ENCODE measurements around the gene TMEM258. TPM values are rescaled to one million over a fixed set of nuclear protein-coding genes. Genes with fewer than 3 reads are reported as not detected.

TMEM258 gene
- total RNA-seq, 1 experiment from 2014 or later: 142 TPM

- DNase-seq (ENCODE audit: low read depth, low spot score): no peak
- in situ Hi-C loops (cut with HindIII; ENCODE audit: low pct_unique_long_range_greater_than_20kb, low sequenced_read_pairs): no loop called here
Observed at GRCh38 chr11:61828379-61828628, 35.9 kb upstream of the TMEM258 start.

- DNase-seq (ENCODE audit: low read depth, low spot score): no peak
- in situ Hi-C loops (cut with HindIII; ENCODE audit: low pct_unique_long_range_greater_than_20kb, low sequenced_read_pairs): no loop called here
Observed at GRCh38 chr11:61827571-61828378, 35.4 kb upstream of the TMEM258 start, which contains the start of gene FADS2. Gene FADS2, plus strand, starts transcription at chr11:61828300. Its CDS starts 91 bp downstream, at chr11:61828391.

DNA sequence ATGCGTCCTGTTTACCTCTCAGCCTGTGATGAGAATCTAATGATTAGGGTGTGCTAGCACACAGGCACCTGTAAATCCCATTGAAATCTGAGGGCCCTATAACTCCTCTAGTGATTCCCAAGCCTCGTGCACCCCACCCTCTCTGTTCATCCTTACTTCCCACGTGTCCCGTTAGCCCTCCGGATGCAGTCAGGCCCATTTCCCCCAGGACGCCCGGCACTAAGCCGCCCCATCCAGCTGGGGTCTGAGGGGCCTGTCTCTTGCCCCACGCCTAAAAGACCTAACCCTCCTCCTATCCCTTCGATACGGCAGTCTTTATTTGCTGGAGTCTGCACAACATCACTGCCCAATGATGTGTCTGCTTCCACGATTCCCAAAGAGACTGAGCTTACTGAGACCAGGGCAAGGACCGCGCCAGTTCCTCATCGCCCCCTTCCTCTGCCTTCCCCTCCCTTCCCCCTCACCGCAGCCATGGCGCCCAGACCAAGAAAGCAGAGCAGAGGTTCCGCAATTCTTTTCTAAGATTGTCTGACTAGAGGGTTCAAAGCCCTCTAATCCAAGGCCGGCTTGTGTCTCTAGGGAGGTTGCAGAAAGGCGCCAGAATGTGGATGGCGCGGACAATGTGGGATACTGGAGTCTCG, 34.7 kb upstream of the TMEM258 start:
- DNase-seq (ENCODE audit: low read depth, low spot score): no peak

DNA sequence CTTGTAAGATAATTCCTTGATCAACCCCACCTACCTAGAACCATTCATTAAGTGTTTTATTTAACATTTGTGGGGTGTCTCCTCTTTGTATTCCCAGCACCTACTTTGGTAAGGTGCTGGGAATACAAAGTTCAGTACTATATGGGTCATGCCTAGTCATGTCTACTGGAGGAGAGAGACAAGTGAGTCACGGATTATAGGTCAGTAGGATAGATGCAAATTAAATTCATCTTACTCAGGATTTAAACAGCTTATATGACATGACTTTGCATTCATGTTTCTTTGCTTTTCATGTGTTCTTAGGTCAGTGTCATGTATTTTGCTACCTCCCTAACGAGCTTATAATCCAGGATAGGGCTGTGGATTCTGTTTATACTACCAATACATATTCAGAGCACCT, 27.8 kb upstream of the TMEM258 start:
- in situ Hi-C loops (cut with HindIII; ENCODE audit: low pct_unique_long_range_greater_than_20kb, low sequenced_read_pairs): no loop called here
- no peak for DNase-seq (ENCODE audit: low read depth, low spot score)

More for the DNA sequence above, 34.7 kb upstream of the TMEM258 start:
- in situ Hi-C loops (cut with HindIII; ENCODE audit: low pct_unique_long_range_greater_than_20kb, low sequenced_read_pairs): no loop called here

- in situ Hi-C loops (cut with HindIII; ENCODE audit: low pct_unique_long_range_greater_than_20kb, low sequenced_read_pairs): no loop called here
- DNase-seq (ENCODE audit: low read depth, low spot score): no peak
Observed at GRCh38 chr11:61817471-61818202, 25.2 kb upstream of the TMEM258 start.

- DNase-seq (ENCODE audit: low read depth, low spot score): peak; percentile 83
- in situ Hi-C loops (cut with HindIII; ENCODE audit: low pct_unique_long_range_greater_than_20kb, low sequenced_read_pairs): no loop called here
Observed at GRCh38 chr11:61816736-61817455, 24.5 kb upstream of the TMEM258 start, which contains the start of gene FADS1. Gene FADS1, minus strand, starts transcription at chr11:61817003. Its CDS starts 74 bp downstream, at chr11:61816929.

DNA sequence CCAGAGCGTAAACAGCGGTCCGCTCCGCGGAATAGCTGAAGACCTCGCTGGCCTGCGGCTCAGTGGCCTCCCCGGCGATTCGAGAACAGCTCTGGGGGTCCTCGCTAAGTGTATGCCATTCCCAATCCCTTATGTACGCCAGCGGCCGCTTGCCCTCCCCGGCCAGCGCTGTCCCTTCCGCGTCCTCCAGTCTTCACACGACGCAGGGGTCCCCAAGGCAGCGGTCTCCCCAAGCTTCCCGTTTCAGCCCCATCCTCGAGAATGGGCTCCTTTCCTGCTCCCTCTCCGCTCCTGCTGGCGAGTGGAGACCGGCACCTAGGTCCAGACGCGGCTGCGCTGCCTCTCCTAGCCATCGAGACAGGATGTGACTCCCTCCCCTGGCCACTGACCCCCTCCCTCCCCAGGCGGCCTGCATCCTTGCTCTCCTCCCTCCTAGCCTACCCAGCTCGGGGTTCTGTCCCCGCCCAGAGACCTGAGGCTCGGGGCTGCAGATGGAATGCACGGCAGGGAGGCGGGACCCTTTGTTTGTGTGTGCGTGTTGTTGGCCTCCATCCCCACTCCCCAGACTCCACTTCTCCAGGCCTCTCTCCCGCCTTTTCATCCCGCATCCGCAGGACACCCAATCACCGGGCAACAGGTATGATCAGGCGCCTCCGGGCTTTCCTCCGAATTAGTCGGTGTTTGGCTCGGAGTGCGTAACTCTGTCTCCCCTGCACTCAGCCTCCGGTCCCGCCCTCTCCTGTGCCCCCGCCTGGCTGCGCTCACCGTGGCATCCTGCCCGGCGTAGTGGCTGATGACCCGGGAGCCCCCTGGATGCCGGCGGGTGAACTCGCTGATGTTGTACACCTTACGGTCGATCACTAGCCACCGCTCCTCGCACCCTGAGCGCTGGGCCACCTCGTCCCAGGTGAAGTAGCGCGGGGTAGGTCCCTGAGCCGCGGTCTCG, 23.7 kb upstream of the TMEM258 start:
- in situ Hi-C loops (cut with HindIII; ENCODE audit: low pct_unique_long_range_greater_than_20kb, low sequenced_read_pairs): no loop called here
- peak; percentile 27 for DNase-seq (ENCODE audit: low read depth, low spot score)

DNA sequence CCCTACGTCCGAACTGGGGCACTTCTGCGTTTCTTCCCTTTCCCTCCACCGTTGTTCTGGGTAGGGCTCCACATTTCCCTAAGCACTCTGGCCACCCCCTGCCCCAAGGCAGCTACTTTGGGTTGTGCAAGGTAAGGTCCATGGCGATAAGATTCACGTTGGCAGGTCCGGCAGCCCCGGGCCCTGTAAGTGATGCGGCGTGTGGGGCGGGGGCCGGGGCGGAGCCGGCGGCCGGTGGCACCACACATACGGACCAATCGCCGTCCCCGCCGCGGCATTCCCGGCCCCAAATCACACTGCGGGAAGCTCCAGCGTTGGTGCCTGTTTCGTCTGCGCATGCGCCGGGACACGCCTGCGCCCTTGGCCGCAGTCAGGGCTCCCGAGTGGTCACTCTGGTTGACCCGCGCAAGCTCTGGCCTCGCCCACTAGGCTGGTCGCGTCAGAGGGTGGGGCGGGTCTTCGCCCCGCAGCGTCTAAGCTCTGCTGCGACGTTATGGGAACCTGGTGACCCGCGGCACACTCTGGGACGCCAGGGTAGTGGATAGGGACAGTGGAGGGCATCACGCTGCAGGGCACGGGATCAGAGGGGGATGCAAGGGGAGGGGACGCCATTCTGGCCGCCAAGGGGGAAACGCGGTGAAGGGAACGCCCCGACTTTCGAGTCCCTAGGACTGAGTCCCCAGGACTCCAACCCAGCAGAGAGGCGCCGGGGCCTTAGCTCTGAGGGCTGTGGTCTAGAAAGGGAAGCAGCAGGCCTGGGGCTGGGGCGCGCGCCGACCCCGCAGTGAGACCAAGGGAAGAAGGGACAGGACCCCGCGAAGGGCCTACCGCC, 22.8 kb upstream of the TMEM258 start:
- in situ Hi-C loops (cut with HindIII; ENCODE audit: low pct_unique_long_range_greater_than_20kb, low sequenced_read_pairs): no loop called here

GRCh38 chr11:61814247-61814957, 22.0 kb upstream of the TMEM258 start:
- peak; percentile 24 for DNase-seq (ENCODE audit: low read depth, low spot score)
- in situ Hi-C loops (cut with HindIII; ENCODE audit: low pct_unique_long_range_greater_than_20kb, low sequenced_read_pairs): no loop called here

More for the DNA sequence above, 22.8 kb upstream of the TMEM258 start:
- peak; percentile 92 for DNase-seq (ENCODE audit: low read depth, low spot score)

- in situ Hi-C loops (cut with HindIII; ENCODE audit: low pct_unique_long_range_greater_than_20kb, low sequenced_read_pairs): no loop called here
- no peak for DNase-seq (ENCODE audit: low read depth, low spot score)
Observed at GRCh38 chr11:61812736-61813411, 20.5 kb upstream of the TMEM258 start.

- DNase-seq (ENCODE audit: low read depth, low spot score): no peak
- in situ Hi-C loops (cut with HindIII; ENCODE audit: low pct_unique_long_range_greater_than_20kb, low sequenced_read_pairs): no loop called here
Observed at GRCh38 chr11:61811831-61812230, 19.4 kb upstream of the TMEM258 start.

- in situ Hi-C loops (cut with HindIII; ENCODE audit: low pct_unique_long_range_greater_than_20kb, low sequenced_read_pairs): no loop called here
- no peak for DNase-seq (ENCODE audit: low read depth, low spot score)
Observed at GRCh38 chr11:61810671-61811175, 18.3 kb upstream of the TMEM258 start.

GRCh38 chr11:61806785-61807184, 14.4 kb upstream of the TMEM258 start:
- no peak for DNase-seq (ENCODE audit: low read depth, low spot score)
- in situ Hi-C loops (cut with HindIII; ENCODE audit: low pct_unique_long_range_greater_than_20kb, low sequenced_read_pairs): no loop called here

DNA sequence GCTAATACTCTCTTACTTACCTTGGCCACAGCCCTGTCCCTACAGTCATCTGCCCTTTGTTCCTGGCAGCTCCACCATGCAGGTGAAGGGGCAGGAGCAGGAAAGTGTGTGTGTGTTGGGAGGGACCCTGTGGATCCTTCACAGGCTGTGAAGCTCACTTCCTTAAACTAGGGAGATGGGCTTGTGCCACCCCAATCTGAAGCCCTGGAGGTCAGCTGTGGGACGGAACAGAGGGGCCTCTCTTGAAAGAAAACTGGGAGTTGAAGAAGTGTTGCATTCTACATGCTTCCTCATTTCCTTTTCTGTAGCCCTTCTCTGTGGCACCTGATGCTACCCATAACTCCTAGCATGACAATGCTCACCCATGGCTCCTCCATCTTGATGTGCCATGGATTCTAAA, 12.7 kb upstream of the TMEM258 start:
- in situ Hi-C loops (cut with HindIII; ENCODE audit: low pct_unique_long_range_greater_than_20kb, low sequenced_read_pairs): no loop called here
- DNase-seq (ENCODE audit: low read depth, low spot score): no peak
